ENCODE data around the gene HOXD12.

The HOXD12 gene

DNA sequence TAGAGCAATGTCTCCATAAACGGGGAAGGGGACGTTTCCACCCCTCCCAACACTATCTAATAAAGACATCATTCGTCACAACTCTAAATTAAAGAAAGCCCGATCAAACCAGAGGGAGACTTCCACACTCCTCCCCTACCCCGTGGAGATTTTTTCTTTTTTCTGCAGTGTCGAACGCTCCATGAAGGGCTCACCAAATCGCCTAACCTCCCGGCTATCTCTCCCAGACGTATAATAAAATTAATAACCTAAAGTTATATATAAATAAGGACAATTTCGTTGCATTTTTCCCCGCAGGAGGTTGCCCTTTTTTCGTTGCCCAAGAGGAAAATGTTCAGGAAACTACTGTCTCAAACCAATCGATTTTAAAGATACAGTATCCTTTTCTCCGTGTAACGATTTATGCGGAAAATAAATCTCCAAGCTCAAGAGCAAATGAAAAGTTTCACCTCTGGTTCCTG is 18.2 kb upstream of the HOXD12 start:
- Histone ChIP-seq H3K27ac (ENCODE audit: low read length) (no peak overlapping the region), H3K36me3 (ENCODE audit: control insufficient read depth in 2 of 2, insufficient read depth in 2 of 2, low read length in 2 of 2) (no peaks in the 10 kb centered on the region), H3K4me3 (ENCODE audit: low read length in 2 of 2) (no peak overlapping the region), H3K4me1 (ENCODE audit: control insufficient read depth, insufficient read depth, low read length) (peaks cover 34% of the 10 kb centered on the region), H3K9me3 (ENCODE audit: control insufficient read depth in 2 of 2, low read length in 2 of 2) (peaks cover 0 to 11% of the 10 kb centered on the region in 2 donors), H3K27me3 (ENCODE audit: control insufficient read depth in 1 of 2, insufficient read depth in 2 of 2, low read length in 2 of 2) (peaks cover 76 to 95% of the 10 kb centered on the region in 2 donors), H3K9ac (ENCODE audit: low read length in 2 of 2) (no peak overlapping the region)

DNA sequence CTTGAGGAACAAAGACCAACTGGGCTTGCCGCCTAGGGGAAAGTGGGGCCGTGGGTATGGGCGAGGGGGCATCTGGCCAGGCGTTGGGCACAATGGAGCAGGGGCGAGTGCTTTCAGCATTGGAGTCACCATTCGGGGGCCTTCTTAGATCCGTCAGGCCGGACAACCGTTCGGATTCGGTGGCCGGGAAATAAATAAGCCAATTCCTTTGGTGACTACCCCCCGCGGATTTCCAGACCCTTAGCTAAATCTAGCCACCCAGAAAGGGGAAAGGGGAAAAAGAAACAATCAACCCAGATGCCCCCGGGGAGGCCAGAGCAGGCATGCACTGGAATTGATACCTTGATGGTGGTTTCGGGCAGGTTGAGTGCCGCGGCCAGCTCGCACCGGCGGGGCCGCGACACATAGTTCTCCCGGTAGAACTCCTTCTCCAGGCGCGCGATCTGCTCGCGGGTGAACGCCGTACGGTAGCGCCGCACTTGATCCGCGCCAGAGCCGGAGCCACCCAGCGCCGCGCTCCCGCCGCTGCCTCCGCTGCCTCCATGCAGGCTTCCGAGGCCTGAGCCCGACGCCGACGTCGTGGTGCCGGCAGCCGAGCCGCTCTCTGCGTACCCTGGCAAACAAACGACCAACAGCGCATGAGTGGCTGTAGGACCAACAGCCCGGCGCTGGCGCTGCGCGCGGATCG is 17.6 kb upstream of the HOXD12 start:
- Histone ChIP-seq H3K36me3 (ENCODE audit: control insufficient read depth in 2 of 2, insufficient read depth in 2 of 2, low read length in 2 of 2) (no peaks in the 10 kb centered on the region), H3K9me3 (ENCODE audit: control insufficient read depth in 2 of 2, low read length in 2 of 2) (peaks cover 0 to 11% of the 10 kb centered on the region in 2 donors), H3K9ac (ENCODE audit: low read length in 2 of 2) (no peak overlapping the region), H3K4me1 (ENCODE audit: control insufficient read depth, insufficient read depth, low read length) (peaks cover 34% of the 10 kb centered on the region), H3K27me3 (ENCODE audit: control insufficient read depth in 1 of 2, insufficient read depth in 2 of 2, low read length in 2 of 2) (peaks cover 80 to 95% of the 10 kb centered on the region in 2 donors), H3K4me3 (ENCODE audit: low read length in 2 of 2) (no peak overlapping the region), H3K27ac (ENCODE audit: low read length) (no peak overlapping the region)

DNA sequence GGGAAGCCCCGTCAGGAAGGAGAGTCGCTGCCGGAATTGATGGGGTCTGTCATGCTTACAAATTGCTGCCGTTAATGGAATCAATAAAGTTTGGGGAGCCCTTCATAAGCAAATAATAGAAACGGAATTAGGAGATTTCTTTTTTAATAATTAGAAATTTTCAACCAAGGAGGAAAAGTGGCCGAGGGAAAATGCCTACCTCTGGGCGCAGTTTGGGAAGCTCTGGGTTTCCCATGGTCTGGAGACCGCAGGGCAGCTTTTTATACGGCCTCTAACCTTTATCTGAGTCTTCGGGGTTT is 17.1 kb upstream of the HOXD12 start:
- H3K4me1 ChIP-seq (ENCODE audit: control insufficient read depth, insufficient read depth, low read length), result peaks cover 34% of the 10 kb centered on the region
- no peak overlapping the region for H3K4me3 ChIP-seq (ENCODE audit: low read length in 2 of 2)
- no peaks in the 10 kb centered on the region for H3K36me3 ChIP-seq (ENCODE audit: control insufficient read depth in 2 of 2, insufficient read depth in 2 of 2, low read length in 2 of 2)
- H3K9ac ChIP-seq (ENCODE audit: low read length in 2 of 2), result no peak overlapping the region
- no peak overlapping the region for H3K27ac ChIP-seq (ENCODE audit: low read length)
- H3K9me3 ChIP-seq (ENCODE audit: control insufficient read depth in 2 of 2, low read length in 2 of 2), result peaks cover 0 to 11% of the 10 kb centered on the region in 2 donors
- peaks cover 85 to 94% of the 10 kb centered on the region in 2 donors for H3K27me3 ChIP-seq (ENCODE audit: control insufficient read depth in 1 of 2, insufficient read depth in 2 of 2, low read length in 2 of 2)

DNA sequence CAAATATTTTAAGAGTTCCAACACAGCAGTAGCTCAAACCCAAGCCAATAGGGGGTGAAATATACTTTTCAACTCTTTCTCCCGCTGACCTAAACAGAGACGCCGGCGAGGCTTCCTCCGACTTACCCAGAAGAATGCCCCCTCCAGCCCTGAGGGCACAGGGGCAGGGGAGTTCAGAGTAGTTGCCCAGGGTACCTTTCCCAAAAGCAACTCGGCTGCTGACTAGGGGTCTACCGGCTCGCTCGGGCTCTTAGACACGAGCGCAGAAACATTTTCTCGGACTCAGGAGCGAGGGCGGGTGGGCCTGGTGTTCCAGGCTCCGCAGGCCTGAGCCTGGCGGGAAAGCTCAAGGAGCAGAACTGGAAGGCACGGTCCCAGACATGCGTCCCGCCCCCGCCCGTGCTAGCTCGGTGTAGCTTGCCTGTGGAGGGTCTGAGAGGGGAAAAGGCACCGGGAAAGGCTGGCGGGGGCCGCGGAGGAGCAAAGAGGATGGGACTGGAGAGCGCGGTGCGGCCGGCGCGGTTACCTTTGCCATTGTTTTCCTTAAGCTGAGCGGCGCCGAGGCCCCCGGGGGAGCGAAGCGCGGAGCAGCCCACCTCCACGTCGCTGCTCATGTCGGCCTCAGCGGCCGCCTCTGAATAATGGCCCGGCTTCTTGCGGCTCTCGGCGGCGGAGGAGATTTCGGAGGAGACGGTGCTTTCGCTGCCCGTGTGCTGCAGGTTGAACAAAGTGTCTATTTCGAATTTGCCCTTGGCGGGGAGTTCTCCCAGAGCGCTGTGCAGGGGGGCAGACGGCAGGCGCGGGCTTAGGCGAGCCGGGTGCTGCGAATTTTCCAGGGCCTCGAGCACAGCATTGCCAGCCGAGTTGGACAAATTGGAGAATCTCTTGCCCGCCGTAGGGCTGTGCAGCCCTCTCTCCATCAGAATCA is 16.5 kb upstream of the HOXD12 start:
- H3K4me3 ChIP-seq (ENCODE audit: low read length in 2 of 2), result peak overlapping the region in 1 of 2 donors; percentile 15
- peaks cover 35% of the 10 kb centered on the region for H3K4me1 ChIP-seq (ENCODE audit: control insufficient read depth, insufficient read depth, low read length)

DNA sequence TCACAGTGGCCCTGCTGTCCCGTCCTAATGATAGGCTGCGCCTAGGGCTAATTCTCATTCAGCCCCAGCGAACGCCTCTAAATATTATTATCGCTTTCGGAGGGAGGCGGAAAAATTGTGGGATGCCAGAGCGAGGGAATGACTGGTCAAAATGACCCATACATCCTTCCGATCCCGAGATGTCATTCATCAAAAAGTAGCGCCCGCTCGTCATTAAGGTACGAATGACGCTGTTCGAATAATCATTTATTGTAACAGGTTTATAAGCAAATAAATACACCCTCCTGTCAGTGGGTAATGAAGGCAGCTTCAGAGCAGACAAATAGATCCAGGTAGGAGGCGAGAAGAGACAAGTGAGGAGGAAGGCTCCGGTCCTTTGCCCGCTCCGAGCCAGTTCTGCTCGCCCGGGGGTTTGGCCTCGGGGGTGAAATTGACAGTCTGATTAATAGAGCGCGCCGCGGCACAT is 15.8 kb upstream of the HOXD12 start, which contains the start of gene EVX2:
Gene EVX2, minus strand, starts transcription at position 167 of the 466 bp plus-strand sequence. CDS start 186 bp downstream, outside the sequence.
- no peaks in the 10 kb centered on the region for H3K36me3 ChIP-seq (ENCODE audit: control insufficient read depth in 2 of 2, insufficient read depth in 2 of 2, low read length in 2 of 2)
- peaks cover 91 to 97% of the 10 kb centered on the region in 2 donors for H3K27me3 ChIP-seq (ENCODE audit: control insufficient read depth in 1 of 2, insufficient read depth in 2 of 2, low read length in 2 of 2)
- H3K27ac ChIP-seq (ENCODE audit: low read length), result no peak within 1 kb of the TSS
- H3K9me3 ChIP-seq (ENCODE audit: control insufficient read depth in 2 of 2, low read length in 2 of 2), result peaks cover 0 to 7% of the 10 kb centered on the region in 2 donors
- peaks cover 40% of the 10 kb centered on the region for H3K4me1 ChIP-seq (ENCODE audit: control insufficient read depth, insufficient read depth, low read length)
- no peak within 1 kb of the TSS for H3K9ac ChIP-seq (ENCODE audit: low read length in 2 of 2)
- peak within 1 kb of the TSS in 1 of 2 donors; percentile 15 for H3K4me3 ChIP-seq (ENCODE audit: low read length in 2 of 2)

More for the DNA sequence above, 16.5 kb upstream of the HOXD12 start:
- no peak overlapping the region for H3K9ac ChIP-seq (ENCODE audit: low read length in 2 of 2)
- H3K27me3 ChIP-seq (ENCODE audit: control insufficient read depth in 1 of 2, insufficient read depth in 2 of 2, low read length in 2 of 2), result peaks cover 91 to 97% of the 10 kb centered on the region in 2 donors
- H3K9me3 ChIP-seq (ENCODE audit: control insufficient read depth in 2 of 2, low read length in 2 of 2), result peaks cover 0 to 11% of the 10 kb centered on the region in 2 donors
- H3K36me3 ChIP-seq (ENCODE audit: control insufficient read depth in 2 of 2, insufficient read depth in 2 of 2, low read length in 2 of 2), result no peaks in the 10 kb centered on the region
- no peak overlapping the region for H3K27ac ChIP-seq (ENCODE audit: low read length)

DNA sequence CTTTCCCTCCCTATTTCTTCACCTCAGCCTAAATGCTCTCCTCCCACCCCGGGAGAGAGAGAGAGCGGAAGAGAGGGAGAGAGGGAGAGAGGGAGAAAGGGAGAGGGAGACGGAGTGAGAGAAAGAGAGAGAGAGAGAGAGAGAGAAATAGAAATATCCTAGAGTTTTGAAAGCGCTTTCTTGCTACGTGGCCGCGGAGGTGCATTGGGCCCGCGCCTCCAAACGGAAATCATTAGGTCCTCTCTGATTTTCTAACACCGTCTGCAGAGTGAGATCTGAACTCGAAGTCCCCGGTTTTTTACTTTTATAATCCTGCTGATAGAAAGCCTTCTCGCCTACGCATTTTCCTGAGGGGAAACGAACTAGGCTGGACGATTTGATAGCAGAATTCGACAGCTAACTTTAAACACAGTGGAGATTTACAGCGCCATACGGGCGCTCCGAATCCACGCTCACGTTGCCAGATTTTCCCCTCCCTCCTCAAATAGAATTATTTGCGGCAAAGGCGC is 14.9 kb upstream of the HOXD12 start:
- Histone ChIP-seq H3K27ac (ENCODE audit: low read length) (no peak overlapping the region), H3K4me3 (ENCODE audit: low read length in 2 of 2) (no peak overlapping the region), H3K27me3 (ENCODE audit: control insufficient read depth in 1 of 2, insufficient read depth in 2 of 2, low read length in 2 of 2) (peaks cover 92 to 97% of the 10 kb centered on the region in 2 donors), H3K9me3 (ENCODE audit: control insufficient read depth in 2 of 2, low read length in 2 of 2) (peaks cover 0 to 7% of the 10 kb centered on the region in 2 donors), H3K9ac (ENCODE audit: low read length in 2 of 2) (no peak overlapping the region), H3K4me1 (ENCODE audit: control insufficient read depth, insufficient read depth, low read length) (peaks cover 34% of the 10 kb centered on the region), H3K36me3 (ENCODE audit: control insufficient read depth in 2 of 2, insufficient read depth in 2 of 2, low read length in 2 of 2) (no peaks in the 10 kb centered on the region)

DNA sequence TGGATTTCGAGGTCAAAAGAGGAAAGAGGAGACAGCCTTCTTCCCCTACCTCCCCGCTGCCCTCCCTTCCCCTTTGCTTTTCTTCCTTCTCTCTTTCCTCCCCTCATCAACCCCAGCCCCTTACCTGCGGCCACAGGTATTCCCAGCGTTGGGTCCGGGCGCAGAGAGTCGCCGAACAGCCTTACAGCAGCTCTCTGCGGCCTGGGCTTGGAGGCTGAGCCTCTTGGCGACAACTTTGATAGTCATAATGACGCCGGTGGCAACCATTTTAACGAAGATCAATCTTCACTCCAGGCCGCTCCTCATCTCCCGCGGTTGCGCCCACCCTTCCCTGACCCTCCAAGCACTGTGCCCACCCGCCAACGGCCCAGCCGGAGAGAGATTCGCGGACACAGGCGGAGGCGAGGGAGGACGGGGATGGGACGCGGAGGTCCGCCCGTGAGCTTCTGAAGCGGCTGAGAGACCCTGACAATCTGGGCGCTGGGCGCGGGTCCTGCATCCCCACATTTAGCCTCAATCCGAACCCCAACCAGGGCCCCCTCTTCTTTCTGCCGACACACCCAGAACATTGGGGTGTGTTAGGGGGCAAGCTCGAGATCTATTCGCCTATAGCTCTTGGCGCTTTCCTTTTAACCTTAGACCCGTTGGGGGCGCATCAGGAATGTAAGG is 14.3 kb upstream of the HOXD12 start:
- Histone ChIP-seq H3K4me3 (ENCODE audit: low read length in 2 of 2) (no peak overlapping the region), H3K27me3 (ENCODE audit: control insufficient read depth in 1 of 2, insufficient read depth in 2 of 2, low read length in 2 of 2) (peaks cover 97 to 99% of the 10 kb centered on the region in 2 donors), H3K36me3 (ENCODE audit: control insufficient read depth in 2 of 2, insufficient read depth in 2 of 2, low read length in 2 of 2) (no peaks in the 10 kb centered on the region), H3K4me1 (ENCODE audit: control insufficient read depth, insufficient read depth, low read length) (peaks cover 29% of the 10 kb centered on the region), H3K27ac (ENCODE audit: low read length) (no peak overlapping the region), H3K9me3 (ENCODE audit: control insufficient read depth in 2 of 2, low read length in 2 of 2) (peaks cover 0 to 7% of the 10 kb centered on the region in 2 donors), H3K9ac (ENCODE audit: low read length in 2 of 2) (no peak overlapping the region)

DNA sequence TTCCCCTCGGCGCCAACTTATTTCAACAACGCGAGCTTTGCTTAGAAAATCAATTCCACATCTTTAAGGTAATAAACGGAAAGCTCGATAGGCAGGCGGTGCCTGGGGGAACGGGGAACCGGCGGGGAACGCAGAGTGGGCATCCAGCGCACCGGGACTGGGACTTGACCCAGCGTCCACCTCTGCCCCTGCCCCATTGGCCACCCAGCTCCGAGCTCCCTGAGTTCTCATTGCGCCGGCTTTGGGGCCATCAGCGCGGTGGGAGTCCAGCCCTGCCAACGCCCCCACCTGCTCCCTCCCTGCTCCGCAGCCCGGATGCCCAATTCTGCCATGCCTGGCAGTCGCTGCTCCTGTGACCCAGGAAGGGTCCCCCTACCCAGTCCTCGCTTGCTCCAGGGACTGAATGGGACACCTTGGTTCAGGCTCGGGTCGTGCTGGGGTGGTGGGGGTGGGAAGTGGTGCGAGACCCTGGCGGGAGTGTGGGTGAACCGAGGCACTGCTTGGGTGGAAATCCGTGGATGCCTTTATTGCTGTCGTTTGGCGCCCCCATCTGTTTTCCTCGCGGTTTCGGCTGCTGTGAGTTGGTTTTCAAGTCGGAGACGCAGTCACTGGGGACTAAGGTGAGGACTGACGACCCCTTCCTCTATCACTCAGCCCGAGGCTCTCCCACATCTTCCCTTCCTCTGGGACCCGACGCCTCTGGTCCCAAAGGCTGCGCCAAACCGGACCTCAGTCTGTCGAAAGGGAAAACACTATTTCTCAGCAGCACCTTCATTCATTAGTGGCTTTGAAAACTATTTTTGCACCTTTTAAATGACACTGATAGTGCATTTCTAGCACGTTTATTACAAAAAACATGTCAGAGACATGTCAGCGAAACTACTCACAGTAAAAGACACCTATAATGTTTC is 13.5 kb upstream of the HOXD12 start:
- Histone ChIP-seq H3K9me3 (ENCODE audit: control insufficient read depth in 2 of 2, low read length in 2 of 2) (peaks cover 0 to 4% of the 10 kb centered on the region in 2 donors), H3K36me3 (ENCODE audit: control insufficient read depth in 2 of 2, insufficient read depth in 2 of 2, low read length in 2 of 2) (no peaks in the 10 kb centered on the region), H3K9ac (ENCODE audit: low read length in 2 of 2) (no peak overlapping the region), H3K27ac (ENCODE audit: low read length) (no peak overlapping the region), H3K4me3 (ENCODE audit: low read length in 2 of 2) (peak overlapping the region in 1 of 2 donors; percentile 29), H3K27me3 (ENCODE audit: control insufficient read depth in 1 of 2, insufficient read depth in 2 of 2, low read length in 2 of 2) (peaks cover 95 to 99% of the 10 kb centered on the region in 2 donors), H3K4me1 (ENCODE audit: control insufficient read depth, insufficient read depth, low read length) (peaks cover 26% of the 10 kb centered on the region)

DNA sequence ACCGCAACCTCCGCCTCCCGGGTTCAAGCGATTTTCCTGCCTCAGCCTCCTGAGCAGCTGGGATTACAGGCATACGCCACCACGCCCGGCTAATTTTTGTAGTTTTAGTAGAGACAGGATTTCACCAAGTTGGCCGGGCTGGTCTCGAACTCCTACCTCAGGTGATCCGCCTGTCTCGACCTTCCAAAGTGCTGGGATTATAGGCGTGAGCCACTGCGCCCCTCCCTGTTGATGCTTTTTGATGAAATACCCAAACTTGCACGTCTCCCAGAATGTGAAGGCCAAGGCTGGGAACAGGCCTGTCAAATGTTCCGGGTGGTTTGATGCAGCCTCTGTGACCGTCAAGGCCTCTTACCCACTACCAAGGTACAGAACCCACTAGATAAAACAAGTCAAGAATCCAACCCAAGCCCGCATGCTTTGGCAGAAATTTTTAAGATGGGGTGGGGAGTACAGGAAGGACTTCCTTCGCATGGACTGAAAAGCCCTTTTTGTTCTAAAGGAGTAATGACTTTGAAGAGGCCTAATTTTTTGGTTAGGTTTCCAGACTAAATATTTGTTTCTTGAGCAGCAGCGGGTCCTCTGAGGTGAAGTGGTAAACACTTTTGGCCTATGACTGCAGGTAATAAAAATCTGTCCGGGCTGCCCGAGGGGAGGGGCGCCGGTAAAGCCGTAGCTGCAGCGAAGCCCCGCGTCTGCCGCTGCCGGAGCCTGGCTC is 12.1 kb upstream of the HOXD12 start:
- Histone ChIP-seq H3K9ac (ENCODE audit: low read length in 2 of 2) (no peak overlapping the region), H3K4me1 (ENCODE audit: control insufficient read depth, insufficient read depth, low read length) (peaks cover 28% of the 10 kb centered on the region), H3K36me3 (ENCODE audit: control insufficient read depth in 2 of 2, insufficient read depth in 2 of 2, low read length in 2 of 2) (no peaks in the 10 kb centered on the region), H3K4me3 (ENCODE audit: low read length in 2 of 2) (peak overlapping the region in 1 of 2 donors; percentile 68), H3K9me3 (ENCODE audit: control insufficient read depth in 2 of 2, low read length in 2 of 2) (no peaks in the 10 kb centered on the region), H3K27ac (ENCODE audit: low read length) (no peak overlapping the region), H3K27me3 (ENCODE audit: control insufficient read depth in 1 of 2, insufficient read depth in 2 of 2, low read length in 2 of 2) (peaks cover 92 to 98% of the 10 kb centered on the region in 2 donors)
